Endothelial cell of umbilical vein (primary cell): ENCODE measurements around the gene CD300H. TPM values are rescaled to one million over a fixed set of nuclear protein-coding genes. Genes with fewer than 3 reads are reported as not detected.

ENCODE experiments used
- BruUV-seq: library from RNA; stranded (reverse); fragments of 400-500 nt; replicated peaks from 2 replicates; lab custom pipeline; 2021; lab: Mats Ljungman, UMichigan
- CTCF ChIA-PET: fragments of 300-600, 350-600 bp; sonication (Branson Sonifier 250); formaldehyde crosslinking; loops from one replicate; lab custom pipeline; 2021; ENCODE audit warnings: antibody characterized with exemption, inconsistent platforms; lab: Charles Lee
- POLR2A ChIA-PET: fragments of 300-600, 350-600 bp; sonication (Branson Sonifier 250); formaldehyde crosslinking; loops from one replicate; lab custom pipeline; 2021; ENCODE audit warnings: antibody characterized with exemption, inconsistent platforms; lab: Charles Lee
- DNase-seq: peaks from one replicate; pipeline ENCODE4 v3.0.0-alpha.2; 2011; ENCODE audit warnings: low read depth, low spot score
- FAIRE-seq: peaks from 2 replicates; lab custom pipeline; 2011; peaks lifted over from hg19 to GRCh38; lab: Jason Lieb, UNC
- H2AFZ ChIP-seq: 2 replicates; pipeline ENCODE4 v1.6.0; 2012; ENCODE audit warnings: low read depth, low read length, control low read depth, inconsistent platforms
- H3K27ac ChIP-seq: 2 replicates; pipeline ENCODE4 v1.5.1; 2011; ENCODE audit warnings: low read depth, mild to moderate bottlenecking, control low read depth, low read length, moderate library complexity; ENCODE audit not compliant: insufficient read depth
- H3K27me3 ChIP-seq, 2 experiments: 2 replicates each; pipeline versions ENCODE4 v1.6.0 to v1.6.1; 2011; ENCODE audit warnings: low read length in 2 of 2, mixed read lengths in 1 of 2; ENCODE audit not compliant: control insufficient read depth in 2 of 2, insufficient read depth in 2 of 2
- H3K36me3 ChIP-seq, 2 experiments: 2 replicates in 1 of 2; 3 replicates in 1 of 2; pipeline ENCODE4 v1.5.1; 2011; ENCODE audit warnings: low read length in 2 of 2, mild to moderate bottlenecking in 1 of 2, moderate library complexity in 1 of 2; ENCODE audit not compliant: control insufficient read depth in 2 of 2, insufficient read depth in 2 of 2; ENCODE audit errors: extremely low read depth in 1 of 2
- H3K4me1 ChIP-seq: 3 replicates; pipeline ENCODE4 v1.5.1; 2011; ENCODE audit warnings: mild to moderate bottlenecking, low read length; ENCODE audit not compliant: control insufficient read depth, insufficient read depth; ENCODE audit errors: extremely low read depth
- H3K4me2 ChIP-seq: 2 replicates; pipeline ENCODE4 v1.6.1; 2011; ENCODE audit warnings: low read length, control low read depth, mixed read lengths; ENCODE audit not compliant: insufficient read depth
- H3K4me3 ChIP-seq, 3 experiments: fragments of 200-600 bp in 1 of 3; sonication (generic), shearing (Covaris generic) in 1 of 3; replicated peaks in 1 of 3; 2 replicates each; pipeline ENCODE4 v1.5.1; 2011 to 2016; ENCODE audit warnings: control low read depth in 3 of 3, low read length in 3 of 3, mild to moderate bottlenecking in 2 of 3, inconsistent platforms in 1 of 3, low read depth in 1 of 3, moderate library complexity in 1 of 3; ENCODE audit not compliant: insufficient read depth in 1 of 3
- H3K79me2 ChIP-seq: 2 replicates; pipeline ENCODE4 v1.6.0; 2012; ENCODE audit warnings: low read length, inconsistent platforms; ENCODE audit not compliant: control insufficient read depth, insufficient read depth
- H3K9ac ChIP-seq: replicated peaks from 2 replicates; pipeline ENCODE3; 2011; ENCODE audit warnings: low read length, control low read depth; ENCODE audit not compliant: insufficient read depth; ENCODE audit errors: extremely low read depth
- H3K9me1 ChIP-seq: replicated peaks from 3 replicates; pipeline ENCODE4 v1.6.0; 2011; ENCODE audit warnings: mild to moderate bottlenecking, low read length; ENCODE audit not compliant: control insufficient read depth, insufficient read depth; ENCODE audit errors: extremely low read depth
- H3K9me3 ChIP-seq: replicated peaks from 2 replicates; pipeline ENCODE4 v1.5.1; 2012; ENCODE audit warnings: low read length, inconsistent platforms; ENCODE audit not compliant: control insufficient read depth, insufficient read depth
- H4K20me1 ChIP-seq: replicated peaks from 2 replicates; pipeline ENCODE3; 2011; ENCODE audit warnings: mild to moderate bottlenecking, low read length; ENCODE audit not compliant: control insufficient read depth, insufficient read depth; ENCODE audit errors: extremely low read depth
- CTCF ChIP-seq, 2 donors: IDR thresholded peaks; 1 replicate in 1 of 2; 2 replicates in 1 of 2; pipeline ENCODE4 v1.5.1; 2011; ENCODE audit warnings: low read length in 2 of 2, mild to moderate bottlenecking in 2 of 2, moderate library complexity in 2 of 2, control low read depth in 1 of 2, inconsistent platforms in 1 of 2, low read depth in 1 of 2; ENCODE audit not compliant: insufficient read depth in 1 of 2; ENCODE audit errors: extremely low read depth in 1 of 2
- EZH2 ChIP-seq: IDR thresholded peaks from 2 replicates; pipeline ENCODE4 v1.6.1; 2012; ENCODE audit warnings: borderline replicate concordance, low read depth, mild to moderate bottlenecking, moderate library complexity, low read length, inconsistent platforms; ENCODE audit not compliant: severe bottlenecking
- FOS ChIP-seq: IDR thresholded peaks from 2 replicates; pipeline ENCODE4 v1.6.1; 2011; ENCODE audit warnings: mild to moderate bottlenecking, low read length, moderate library complexity, borderline replicate concordance; ENCODE audit not compliant: insufficient read depth
- GATA2 ChIP-seq: IDR thresholded peaks from 2 replicates; pipeline ENCODE4 v1.7.0; 2011; ENCODE audit warnings: low read depth, mild to moderate bottlenecking, moderate library complexity, mixed read lengths, low read length; ENCODE audit not compliant: insufficient read length, insufficient read depth
- JUN ChIP-seq: IDR thresholded peaks from 2 replicates; pipeline ENCODE4 v1.6.1; 2011; ENCODE audit warnings: borderline replicate concordance, low read depth; ENCODE audit not compliant: insufficient read length, insufficient read depth
- MAX ChIP-seq: IDR thresholded peaks from 2 replicates; pipeline ENCODE4 v1.6.1; 2011; ENCODE audit not compliant: insufficient read depth, insufficient read length
- MYC ChIP-seq: IDR thresholded peaks from one replicate; pipeline ENCODE4 v1.6.1; 2011; ENCODE audit warnings: mild to moderate bottlenecking, low read depth, low read length
- POLR2A ChIP-seq: IDR thresholded peaks from 2 replicates; pipeline ENCODE4 v1.6.1; 2012; ENCODE audit warnings: low read depth, mild to moderate bottlenecking, control low read depth, low read length
- POLR2AphosphoS5 ChIP-seq: IDR thresholded peaks from 2 replicates; pipeline ENCODE4 v1.6.1; 2012; ENCODE audit warnings: low read depth, mild to moderate bottlenecking, control low read depth, low read length, moderate library complexity; ENCODE audit not compliant: insufficient read depth
- dilution Hi-C: fragments of 300-500 bp; cut with MboI; formaldehyde crosslinking; loops from one replicate; pipeline ENCODE4 v1.15.0; 2019; ENCODE audit warnings: low sequenced_read_pairs; ENCODE audit not compliant: extremely low pct_ligation_motif_present
- intact Hi-C: fragments of 100-400 bp; cut with micrococcal nuclease; formaldehyde crosslinking; loops from one replicate; pipeline ENCODE4 v1.10.0; 2022
- polyA plus RNA-seq, 4 experiments: library from polyadenylated mRNA; depleted of rRNA in 3 of 4; stranded (reverse) in 3 of 4; unstranded in 1 of 4; fragments of >200 nt; gene quantifications; 2 replicates each; pipeline versions ENCODE4 v1.2.1 to v1.2.3, GENCODE V29; 2011 to 2012; ENCODE audit warnings: missing spikeins in 1 of 4
- total RNA-seq: library from RNA; stranded (reverse); gene quantifications from 2 replicates; pipeline ENCODE4 v1.2.3, GENCODE V29; 2021

Gene CD300H
- total and polyA plus RNA-seq, 2 donors (not counting 3 experiments of a cell fraction or from before 2014, with no cell fraction given), result not detected

GRCh38 chr17:74524653-74525464 is 42.5 kb downstream of the CD300H start:
- FAIRE-seq, result no peak
- no TSS peak for BruUV-seq

More at GRCh38 chr17:74524653-74525464, 42.5 kb downstream of the CD300H start:
- Histone ChIP-seq H3K27me3 (no peaks in the 10 kb centered on the region), H3K27ac (no peak overlapping the region), H3K9ac (no peak overlapping the region), H2AFZ (no peak overlapping the region), H3K9me1 (no peaks in the 10 kb centered on the region), H3K9me3 (peaks cover 2% of the 10 kb centered on the region), H3K4me2 (no peak overlapping the region), H3K4me1 (no peaks in the 10 kb centered on the region), H3K36me3 (no peaks in the 10 kb centered on the region), H4K20me1 (no peaks in the 10 kb centered on the region), H3K4me3 (no peak overlapping the region), H3K79me2 (no peaks in the 10 kb centered on the region)
- ChIA-PET CTCF (no interaction called here), POLR2A (no interaction called here)
- dilution Hi-C loops (no loop called here), intact Hi-C loops (no loop called here)
- TF ChIP-seq MAX, result no peak
- TF ChIP-seq EZH2, result no peak
- TF ChIP-seq GATA2, result no peak
- no peak for TF ChIP-seq MYC
- no peak for TF ChIP-seq POLR2A
- TF ChIP-seq CTCF (IDR thresholded peaks at IDR 0.05; ENCODE audit: extremely low read depth in 1 of 2, insufficient read depth in 1 of 2, low read depth in 1 of 2, low read length in 2 of 2), result no peak
- TF ChIP-seq FOS, result no peak
- TF ChIP-seq JUN, result no peak
- TF ChIP-seq POLR2AphosphoS5, result no peak
- no peak for DNase-seq
